ENCODE results near the gene OGG1. TPM values are rescaled to one million over a fixed set of nuclear protein-coding genes. Genes with fewer than 3 reads are reported as not detected.

OGG1 gene
- total RNA-seq, 2 donors from 2014 or later, result 10.8 to 12.2 TPM

DNA sequence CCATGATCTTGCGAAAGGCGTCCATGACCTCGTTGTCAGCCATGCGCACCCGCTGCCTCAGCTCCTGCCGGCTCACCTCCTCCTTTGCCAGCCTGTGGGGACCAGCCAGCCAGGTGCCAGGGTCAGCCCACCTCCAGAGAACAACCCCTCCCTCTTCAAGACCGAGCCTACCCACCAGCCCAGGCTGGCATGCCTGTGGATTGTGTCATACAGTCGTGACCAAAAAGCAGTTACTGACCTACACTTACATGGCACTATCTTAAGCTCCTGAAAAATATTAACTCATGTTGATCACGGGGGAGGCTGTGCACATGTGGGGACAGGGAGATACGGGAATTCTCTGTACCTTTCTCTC is 30.7 kb downstream of the OGG1 start:
- no peak overlapping the region for H3K27ac ChIP-seq
- DNase-seq (ENCODE audit: low spot score), result no peak
- TF ChIP-seq, protein P1, sequence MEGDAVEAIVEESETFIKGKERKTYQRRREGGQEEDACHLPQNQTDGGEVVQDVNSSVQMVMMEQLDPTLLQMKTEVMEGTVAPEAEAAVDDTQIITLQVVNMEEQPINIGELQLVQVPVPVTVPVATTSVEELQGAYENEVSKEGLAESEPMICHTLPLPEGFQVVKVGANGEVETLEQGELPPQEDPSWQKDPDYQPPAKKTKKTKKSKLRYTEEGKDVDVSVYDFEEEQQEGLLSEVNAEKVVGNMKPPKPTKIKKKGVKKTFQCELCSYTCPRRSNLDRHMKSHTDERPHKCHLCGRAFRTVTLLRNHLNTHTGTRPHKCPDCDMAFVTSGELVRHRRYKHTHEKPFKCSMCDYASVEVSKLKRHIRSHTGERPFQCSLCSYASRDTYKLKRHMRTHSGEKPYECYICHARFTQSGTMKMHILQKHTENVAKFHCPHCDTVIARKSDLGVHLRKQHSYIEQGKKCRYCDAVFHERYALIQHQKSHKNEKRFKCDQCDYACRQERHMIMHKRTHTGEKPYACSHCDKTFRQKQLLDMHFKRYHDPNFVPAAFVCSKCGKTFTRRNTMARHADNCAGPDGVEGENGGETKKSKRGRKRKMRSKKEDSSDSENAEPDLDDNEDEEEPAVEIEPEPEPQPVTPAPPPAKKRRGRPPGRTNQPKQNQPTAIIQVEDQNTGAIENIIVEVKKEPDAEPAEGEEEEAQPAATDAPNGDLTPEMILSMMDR (IDR thresholded peaks at IDR 0.05), result no peak
- no peaks in the 10 kb centered on the region for H3K27me3 ChIP-seq
- peaks cover 43% of the 10 kb centered on the region for H3K36me3 ChIP-seq
- no peaks in the 10 kb centered on the region for H3K9me3 ChIP-seq
- H3K4me1 ChIP-seq, result no peaks in the 10 kb centered on the region
- no peak overlapping the region for H3K4me3 ChIP-seq

DNA sequence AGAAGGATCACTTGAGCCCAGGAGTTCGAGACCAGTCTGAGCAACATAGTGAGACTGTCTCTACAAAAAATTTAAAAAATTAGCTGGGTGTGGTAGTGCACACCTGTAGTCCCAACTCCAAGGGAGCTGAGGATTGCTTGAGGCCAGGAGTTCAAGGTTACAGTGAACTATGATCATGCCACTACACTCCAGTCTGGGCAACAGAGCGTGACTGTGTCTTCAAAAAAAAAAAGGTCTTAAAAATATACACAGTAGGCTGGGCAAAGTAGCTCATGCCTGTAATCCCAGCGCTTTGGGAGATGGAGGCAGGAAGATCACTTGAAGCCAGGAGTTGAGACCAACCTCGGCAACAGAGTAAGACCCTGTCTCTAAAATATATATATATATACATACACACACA is 31.2 kb downstream of the OGG1 start:
- no peak for DNase-seq (ENCODE audit: low spot score)
- peaks cover 48% of the 10 kb centered on the region for H3K36me3 ChIP-seq
- no peaks in the 10 kb centered on the region for H3K9me3 ChIP-seq
- TF ChIP-seq, protein P1 (IDR thresholded peaks at IDR 0.05), result no peak
- H3K4me1 ChIP-seq, result no peaks in the 10 kb centered on the region
- no peaks in the 10 kb centered on the region for H3K27me3 ChIP-seq
- no peak overlapping the region for H3K27ac ChIP-seq
- H3K4me3 ChIP-seq, result no peak overlapping the region

DNA sequence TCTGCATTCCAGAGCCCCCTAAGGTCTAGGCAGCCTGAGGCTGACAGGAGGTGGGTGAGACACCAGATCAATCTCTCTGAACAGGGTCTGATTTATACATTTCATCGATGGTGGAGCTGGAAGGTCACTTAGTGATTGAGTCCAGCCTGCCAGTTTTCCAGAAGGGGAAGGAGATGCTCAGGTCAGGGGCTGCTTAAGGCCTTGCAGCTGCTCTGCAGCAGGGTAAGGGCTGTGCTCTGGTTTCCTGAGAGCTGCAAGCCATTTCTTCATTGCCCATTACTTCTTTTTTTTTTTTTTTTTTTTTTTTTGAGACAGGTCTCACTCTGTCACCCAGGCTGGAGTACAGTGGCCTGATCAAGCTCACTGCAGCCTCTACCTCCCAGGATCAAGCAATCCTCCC is 31.8 kb downstream of the OGG1 start:
- H3K4me3 ChIP-seq, result no peak overlapping the region
- no peaks in the 10 kb centered on the region for H3K9me3 ChIP-seq
- H3K27me3 ChIP-seq, result no peaks in the 10 kb centered on the region
- TF ChIP-seq, protein P1 (IDR thresholded peaks at IDR 0.05), result no peak
- no peak overlapping the region for H3K27ac ChIP-seq
- H3K4me1 ChIP-seq, result no peaks in the 10 kb centered on the region
- H3K36me3 ChIP-seq, result peaks cover 54% of the 10 kb centered on the region
- no peak for DNase-seq (ENCODE audit: low spot score)

DNA sequence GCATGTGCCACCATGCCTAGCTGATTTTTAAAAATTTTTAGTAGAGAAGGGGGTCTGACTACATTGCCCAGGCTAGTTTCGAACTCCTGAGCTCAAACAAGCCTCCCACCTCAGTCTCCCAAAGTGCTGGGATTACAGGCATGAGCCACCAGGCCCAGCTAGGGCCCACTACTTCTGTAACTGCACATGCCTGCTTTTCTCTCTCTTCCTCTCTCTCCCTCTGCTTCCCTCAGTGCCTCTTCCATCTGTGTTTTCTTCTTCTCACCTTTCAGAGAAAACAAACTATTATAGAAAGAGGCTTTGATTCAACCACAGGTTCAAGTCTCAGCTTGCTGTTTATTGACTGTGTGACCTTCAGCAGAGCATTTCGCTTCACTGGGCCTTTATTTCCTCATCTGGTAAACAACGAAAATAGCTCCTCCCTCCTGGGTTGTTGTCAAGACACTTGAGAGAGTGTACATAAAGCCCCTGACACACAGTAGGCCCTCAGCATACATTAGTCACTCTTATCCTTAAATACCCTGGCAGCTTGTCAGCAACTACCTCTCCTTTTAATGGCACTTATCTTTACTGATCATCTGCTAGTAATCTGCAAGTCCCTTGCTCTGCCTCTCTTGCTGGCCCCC is 32.3 kb downstream of the OGG1 start:
- Histone ChIP-seq H3K4me1 (no peaks in the 10 kb centered on the region), H3K4me3 (no peak overlapping the region), H3K27ac (no peak overlapping the region), H3K9me3 (no peaks in the 10 kb centered on the region), H3K27me3 (no peaks in the 10 kb centered on the region), H3K36me3 (peaks cover 60% of the 10 kb centered on the region)
- no peak for DNase-seq (ENCODE audit: low spot score)
- TF ChIP-seq, protein P1 (IDR thresholded peaks at IDR 0.05), result no peak

- Histone ChIP-seq H3K4me1 (no peaks in the 10 kb centered on the region), H3K9me3 (no peaks in the 10 kb centered on the region), H3K27me3 (no peaks in the 10 kb centered on the region), H3K4me3 (no peak overlapping the region), H3K27ac (no peak overlapping the region), H3K36me3 (peaks cover 65% of the 10 kb centered on the region)
- TF ChIP-seq, protein P1 (IDR thresholded peaks at IDR 0.05), result no peak
- DNase-seq (ENCODE audit: low spot score), result no peak
Observed at GRCh38 chr3:9782770-9783169, 33.0 kb downstream of the OGG1 start.

GRCh38 chr3:9783954-9784353 is 34.2 kb downstream of the OGG1 start:
- no peaks in the 10 kb centered on the region for H3K27me3 ChIP-seq
- H3K36me3 ChIP-seq, result peaks cover 70% of the 10 kb centered on the region
- no peak overlapping the region for H3K4me3 ChIP-seq
- DNase-seq (ENCODE audit: low spot score), result no peak
- no peak overlapping the region for H3K27ac ChIP-seq
- TF ChIP-seq, protein P1 (IDR thresholded peaks at IDR 0.05), result no peak
- no peaks in the 10 kb centered on the region for H3K9me3 ChIP-seq
- no peaks in the 10 kb centered on the region for H3K4me1 ChIP-seq
